Neuron (in vitro differentiated cells): ENCODE results near the gene CLDN7.

Experiments used
- H2AFZ ChIP-seq: one replicate; pipeline ENCODE4 v1.6.1; 2013; ENCODE audit warnings: low read depth, mild to moderate bottlenecking, inconsistent platforms, low read length, moderate library complexity
- H3K27me3 ChIP-seq: one replicate; pipeline ENCODE4 v1.6.1; 2013; ENCODE audit warnings: low read length; ENCODE audit not compliant: insufficient read depth
- H3K36me3 ChIP-seq: one replicate; pipeline ENCODE4 v1.6.1; 2013; ENCODE audit warnings: low read length; ENCODE audit not compliant: insufficient read depth
- H3K4me1 ChIP-seq: one replicate; pipeline ENCODE4 v1.6.1; 2013; ENCODE audit warnings: low read length; ENCODE audit not compliant: insufficient read depth
- H3K4me3 ChIP-seq: 2 replicates; pipeline ENCODE4 v1.5.1; 2013; ENCODE audit warnings: mild to moderate bottlenecking, low read length, moderate library complexity
- H3K9me3 ChIP-seq: one replicate; pipeline ENCODE4 v1.6.1; 2013; ENCODE audit warnings: low read length

Gene CLDN7, protein sequence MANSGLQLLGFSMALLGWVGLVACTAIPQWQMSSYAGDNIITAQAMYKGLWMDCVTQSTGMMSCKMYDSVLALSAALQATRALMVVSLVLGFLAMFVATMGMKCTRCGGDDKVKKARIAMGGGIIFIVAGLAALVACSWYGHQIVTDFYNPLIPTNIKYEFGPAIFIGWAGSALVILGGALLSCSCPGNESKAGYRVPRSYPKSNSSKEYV

DNA sequence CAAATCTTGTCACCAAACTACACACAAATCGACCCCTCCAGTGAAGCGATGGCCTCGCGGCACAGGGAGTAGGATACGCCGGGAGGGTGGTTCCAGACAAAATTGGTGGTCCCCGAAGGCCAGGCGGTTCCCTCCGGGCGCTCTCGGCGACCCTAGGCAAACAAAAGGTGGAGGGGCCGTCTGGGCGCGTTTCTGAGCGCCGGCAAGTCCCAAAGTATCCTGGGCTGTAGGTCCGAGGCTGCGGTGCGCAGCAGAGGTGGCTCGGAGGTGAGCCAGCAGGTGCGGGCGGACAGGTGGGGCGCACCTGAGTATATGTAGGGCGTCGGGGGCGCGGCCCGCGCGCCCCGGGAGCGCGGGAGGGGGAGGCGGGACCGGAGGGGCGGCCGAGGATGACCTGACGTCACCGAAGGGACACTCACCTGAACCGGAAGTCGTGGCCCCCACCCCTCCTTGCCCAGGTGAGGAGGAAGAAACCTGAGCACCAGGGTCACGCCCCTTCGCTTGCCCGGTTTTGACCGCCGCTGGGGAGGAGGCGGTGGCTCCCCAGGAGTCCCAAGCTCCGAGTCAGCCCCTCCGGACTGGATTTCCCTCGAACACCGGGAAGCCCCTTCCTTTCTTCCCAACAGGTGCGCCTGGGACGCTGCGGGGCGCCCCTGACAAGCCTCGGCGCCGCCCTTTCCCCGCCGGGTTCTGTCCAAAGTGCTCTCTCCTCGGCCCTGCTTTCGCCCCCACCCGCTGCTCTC lies at the start of gene CLDN7:
Gene CLDN7 (minus strand): TSS at position 287 of the 743 bp plus-strand sequence. CDS start 435 bp downstream, outside the sequence.
- Histone ChIP-seq H3K4me1 (peaks cover 3% of the 10 kb centered on the region), H3K27me3 (peaks cover 45% of the 10 kb centered on the region), H3K9me3 (peaks cover 6% of the 10 kb centered on the region), H2AFZ (no peak within 1 kb of the TSS), H3K36me3 (peaks cover 21% of the 10 kb centered on the region), H3K4me3 (no peak within 1 kb of the TSS)

DNA sequence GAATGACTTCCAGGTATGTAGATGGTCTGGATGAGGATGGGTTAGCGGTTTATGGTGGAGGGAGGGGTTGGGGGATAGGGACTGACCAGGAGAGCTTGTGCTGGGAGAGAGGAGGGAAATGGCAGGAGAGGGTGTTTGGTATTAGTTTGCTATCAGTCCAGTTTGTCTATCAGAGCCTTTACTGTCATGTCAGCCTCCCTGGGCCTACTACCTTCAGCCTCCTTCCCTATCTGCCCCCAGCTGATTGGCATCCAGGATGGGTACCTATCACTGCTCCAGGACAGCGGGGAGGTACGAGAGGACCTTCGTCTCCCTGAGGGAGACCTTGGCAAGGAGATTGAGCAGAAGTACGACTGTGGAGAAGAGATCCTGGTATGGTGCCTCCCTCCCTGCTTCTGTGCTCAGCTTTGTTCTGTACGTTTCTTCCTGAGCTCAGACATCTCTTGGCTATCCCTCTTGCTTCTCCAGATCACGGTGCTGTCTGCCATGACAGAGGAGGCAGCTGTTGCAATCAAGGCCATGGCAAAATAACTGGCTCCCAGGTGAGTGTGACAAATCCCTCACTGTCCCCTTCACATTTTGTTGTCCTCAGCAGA lies 48.9 kb upstream of the CLDN7 start:
- no peak overlapping the region for H2AFZ ChIP-seq
- H3K27me3 ChIP-seq: no peaks in the 10 kb centered on the region
- no peaks in the 10 kb centered on the region for H3K9me3 ChIP-seq
- peaks cover 30% of the 10 kb centered on the region for H3K4me1 ChIP-seq
- H3K36me3 ChIP-seq: peaks cover 48% of the 10 kb centered on the region
- H3K4me3 ChIP-seq: no peak overlapping the region

DNA sequence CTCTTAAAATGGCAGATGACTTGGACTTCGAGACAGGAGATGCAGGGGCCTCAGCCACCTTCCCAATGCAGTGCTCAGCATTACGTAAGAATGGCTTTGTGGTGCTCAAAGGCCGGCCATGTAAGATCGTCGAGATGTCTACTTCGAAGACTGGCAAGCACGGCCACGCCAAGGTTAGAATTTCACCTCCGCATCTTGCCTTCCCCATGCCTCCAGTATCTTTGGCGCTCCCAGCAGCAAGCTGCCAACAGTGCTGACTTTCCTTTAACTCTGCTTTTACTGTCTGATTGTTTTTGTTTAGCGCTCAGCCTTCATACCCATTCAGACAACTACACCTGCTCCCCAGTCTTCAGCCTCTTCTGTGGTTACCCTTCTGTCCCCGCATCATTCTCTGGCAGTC lies 47.4 kb upstream of the CLDN7 start:
- no peaks in the 10 kb centered on the region for H3K27me3 ChIP-seq
- peaks cover 20% of the 10 kb centered on the region for H3K4me1 ChIP-seq
- H3K4me3 ChIP-seq: peak overlapping the region; percentile 90
- no peak overlapping the region for H2AFZ ChIP-seq
- no peaks in the 10 kb centered on the region for H3K9me3 ChIP-seq
- H3K36me3 ChIP-seq: peaks cover 41% of the 10 kb centered on the region

DNA sequence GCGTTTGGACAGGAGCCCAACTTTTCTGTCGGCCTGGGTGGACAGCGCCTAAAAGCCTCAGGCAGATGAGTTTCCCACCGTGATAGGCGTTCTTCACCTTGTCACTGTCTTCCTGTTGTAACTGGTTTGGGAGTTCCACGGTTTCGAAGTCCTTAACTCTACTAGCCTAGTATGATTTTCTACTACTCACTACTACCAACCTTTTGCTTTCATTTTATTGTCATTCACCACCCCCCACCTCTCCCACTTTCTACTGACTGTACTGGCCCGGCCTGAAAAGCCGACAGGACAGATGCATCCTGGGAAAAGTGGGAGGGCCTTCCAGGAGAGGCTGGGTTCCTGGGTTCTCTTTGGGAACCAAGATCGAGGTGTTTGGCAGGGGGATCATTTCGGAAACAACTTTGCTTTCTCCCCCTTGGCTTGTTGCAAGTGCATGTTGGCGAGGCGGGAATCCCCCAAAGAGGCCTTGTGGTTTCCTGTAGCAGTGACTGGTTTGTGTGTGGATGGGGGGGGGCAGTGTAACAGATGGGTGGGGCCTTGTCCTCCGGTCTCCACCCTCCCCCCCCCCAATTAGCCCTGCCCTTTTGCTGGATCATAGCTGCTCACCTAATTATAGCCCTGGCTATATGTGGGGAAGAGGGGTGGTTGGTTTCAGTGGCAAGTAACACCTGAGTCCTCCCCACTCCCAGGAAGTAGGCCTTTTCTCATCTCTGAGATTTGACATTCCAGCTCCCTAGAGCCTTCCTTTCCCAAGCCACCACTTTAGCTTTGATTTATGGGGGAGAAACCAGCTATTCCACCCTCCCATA lies 46.6 kb upstream of the CLDN7 start:
- H3K4me3 ChIP-seq: peak overlapping the region; percentile 90
- H3K4me1 ChIP-seq: peaks cover 13% of the 10 kb centered on the region
- no peaks in the 10 kb centered on the region for H3K27me3 ChIP-seq
- H3K36me3 ChIP-seq: peaks cover 38% of the 10 kb centered on the region
- H2AFZ ChIP-seq: no peak overlapping the region
- H3K9me3 ChIP-seq: no peaks in the 10 kb centered on the region

DNA sequence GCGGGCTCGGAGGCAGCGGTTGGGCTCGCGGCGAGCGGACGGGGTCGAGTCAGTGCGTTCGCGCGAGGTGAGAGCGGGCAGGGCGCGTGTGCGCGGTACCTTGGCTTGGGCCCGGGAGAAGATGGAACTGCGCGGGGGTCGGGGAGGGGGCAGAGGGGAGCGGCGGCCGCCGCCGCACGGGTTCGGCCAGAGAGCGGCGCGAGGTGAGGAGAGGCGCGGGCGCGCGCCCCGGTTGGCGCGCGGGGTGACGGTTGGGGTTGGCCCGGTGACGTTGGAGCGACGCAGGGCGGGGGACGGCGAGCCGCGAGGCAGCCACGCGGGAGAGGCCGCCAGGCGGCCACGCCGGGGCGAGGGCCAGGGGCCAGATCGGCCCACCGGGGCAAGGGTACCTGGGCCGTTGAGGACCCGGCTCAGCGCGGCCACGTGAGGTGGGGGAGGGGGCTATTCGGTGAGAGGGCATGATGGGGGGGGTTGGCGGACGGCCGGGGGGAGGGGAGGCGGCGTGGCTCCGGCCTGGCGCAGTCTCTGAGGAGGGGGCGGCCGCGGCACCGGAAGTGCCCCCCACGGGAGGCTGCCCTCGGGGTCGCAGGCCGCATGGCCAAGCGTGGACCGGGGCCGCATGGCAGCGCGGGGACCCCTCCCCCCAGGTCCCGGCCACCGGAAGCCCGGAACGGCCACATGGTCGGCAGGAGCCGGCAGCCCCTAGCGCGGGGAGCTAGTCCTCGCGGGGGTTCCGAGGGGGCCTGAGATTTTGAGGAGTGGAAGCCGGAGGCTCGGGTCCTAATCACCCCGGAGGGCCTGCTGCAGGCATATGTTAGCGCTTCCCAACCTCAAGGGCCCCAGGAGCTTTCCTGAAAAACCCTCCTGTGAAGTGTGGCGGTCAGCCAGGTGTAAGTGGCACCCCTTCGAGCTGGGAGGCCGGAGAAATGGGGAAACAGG lies 45.7 kb upstream of the CLDN7 start:
- Histone ChIP-seq H3K36me3 (peaks cover 29% of the 10 kb centered on the region), H2AFZ (no peak overlapping the region), H3K27me3 (no peaks in the 10 kb centered on the region), H3K4me3 (peak overlapping the region; percentile 90), H3K9me3 (no peaks in the 10 kb centered on the region), H3K4me1 (peaks cover 10% of the 10 kb centered on the region)

DNA sequence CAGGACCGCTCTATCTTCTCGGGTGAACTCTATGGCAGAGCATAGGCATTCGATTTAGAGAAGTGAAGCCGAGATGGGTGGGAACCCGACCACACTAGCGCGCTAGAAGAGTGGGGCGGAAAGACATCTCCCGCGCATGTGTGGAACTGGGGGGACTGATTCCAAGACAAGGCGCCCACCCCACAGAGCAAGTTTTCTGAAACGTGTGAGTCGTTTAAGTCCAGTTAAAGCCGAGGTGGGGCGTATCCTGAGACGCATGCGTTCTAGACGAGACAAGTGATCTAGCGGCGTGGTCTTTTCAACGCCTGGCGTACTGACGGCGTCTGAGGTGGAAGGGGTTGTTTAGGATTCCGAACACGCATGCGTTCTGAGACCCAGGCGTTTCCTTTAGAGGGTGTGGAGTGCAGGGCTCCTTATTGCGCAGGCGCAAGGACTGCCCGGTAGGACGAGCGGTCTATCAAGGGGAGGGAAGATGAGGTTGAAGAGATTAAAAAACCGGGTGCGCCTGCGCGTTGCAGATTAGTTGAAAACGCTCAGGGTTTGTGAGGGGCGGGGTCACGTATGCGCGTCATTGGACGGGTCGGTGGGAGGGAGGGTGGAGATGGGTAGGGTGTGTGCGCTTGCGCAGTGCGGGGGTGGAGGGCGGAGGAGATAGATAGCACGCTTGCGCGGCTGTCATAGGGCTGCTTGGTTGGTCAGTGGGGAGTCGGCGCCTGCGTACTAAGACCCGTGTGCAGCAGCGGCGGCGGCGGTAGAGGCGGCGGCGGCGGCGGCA lies 44.8 kb upstream of the CLDN7 start, which contains the start of gene EIF5A:
Gene EIF5A (plus strand): TSS at position 718 of the 775 bp plus-strand sequence. CDS start 2,008 bp downstream, outside the sequence.
- Histone ChIP-seq H2AFZ (peak within 1 kb of the TSS; percentile 58), H3K9me3 (no peaks in the 10 kb centered on the region), H3K4me3 (peak within 1 kb of the TSS; percentile 90), H3K36me3 (peaks cover 22% of the 10 kb centered on the region), H3K27me3 (no peaks in the 10 kb centered on the region), H3K4me1 (peaks cover 7% of the 10 kb centered on the region)

DNA sequence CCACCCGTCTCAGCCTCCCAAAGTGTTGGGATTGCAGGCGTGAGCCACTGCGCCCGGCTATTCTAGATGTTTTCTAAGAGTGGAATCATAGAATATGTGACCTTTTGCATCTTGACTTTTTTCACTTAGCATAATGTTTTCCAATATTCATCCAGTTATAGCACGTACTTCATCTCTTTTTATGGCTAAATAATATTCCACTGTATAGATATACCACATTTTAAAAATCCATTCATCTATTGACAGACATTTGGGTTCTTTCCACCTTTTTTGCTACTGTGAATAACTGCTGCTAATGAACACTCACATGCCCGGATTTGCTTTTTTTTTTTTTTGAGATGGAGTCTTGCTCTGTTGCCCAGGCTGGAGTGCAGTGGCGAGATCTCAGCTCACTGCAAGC lies 41.9 kb upstream of the CLDN7 start:
- no peak overlapping the region for H2AFZ ChIP-seq
- no peak overlapping the region for H3K4me3 ChIP-seq

DNA sequence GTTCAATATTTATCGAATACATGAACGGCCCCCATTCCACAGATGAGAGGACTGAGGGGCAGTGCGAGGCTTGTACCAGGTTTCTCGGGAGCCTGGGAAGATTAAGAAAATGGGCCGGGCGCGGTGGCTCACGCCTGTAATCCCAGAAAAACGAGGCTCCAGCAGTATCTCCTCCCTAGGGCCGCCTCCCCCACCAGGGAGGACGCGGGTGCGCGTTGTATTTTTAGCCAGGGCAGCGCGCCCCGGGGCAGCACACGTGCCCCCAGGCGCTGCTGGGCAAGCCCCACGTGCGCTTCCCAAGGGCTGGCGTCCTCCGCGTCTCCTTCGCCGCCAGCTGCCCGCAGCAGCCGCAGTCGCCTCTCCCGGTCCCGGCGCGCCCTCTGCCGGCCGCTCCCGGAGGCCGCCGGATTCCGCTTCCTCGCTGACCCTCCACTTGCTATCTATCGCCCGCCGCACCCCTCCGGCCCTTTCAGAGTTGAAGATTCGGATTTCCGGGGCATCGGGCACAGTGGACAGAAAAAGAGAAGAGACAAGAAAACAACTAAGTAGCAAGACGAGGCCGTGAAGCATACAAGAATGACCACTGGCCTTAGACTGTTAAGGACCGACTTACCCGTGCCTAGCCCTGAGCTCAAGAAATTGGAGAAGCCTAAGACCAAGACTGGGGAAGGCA lies 34.0 kb upstream of the CLDN7 start:
- H3K27me3 ChIP-seq: peaks cover 50% of the 10 kb centered on the region

More for the DNA sequence above, 41.9 kb upstream of the CLDN7 start:
- H3K9me3 ChIP-seq: no peaks in the 10 kb centered on the region
- peaks cover 9% of the 10 kb centered on the region for H3K27me3 ChIP-seq
- H3K4me1 ChIP-seq: peaks cover 5% of the 10 kb centered on the region
- H3K36me3 ChIP-seq: no peaks in the 10 kb centered on the region

DNA sequence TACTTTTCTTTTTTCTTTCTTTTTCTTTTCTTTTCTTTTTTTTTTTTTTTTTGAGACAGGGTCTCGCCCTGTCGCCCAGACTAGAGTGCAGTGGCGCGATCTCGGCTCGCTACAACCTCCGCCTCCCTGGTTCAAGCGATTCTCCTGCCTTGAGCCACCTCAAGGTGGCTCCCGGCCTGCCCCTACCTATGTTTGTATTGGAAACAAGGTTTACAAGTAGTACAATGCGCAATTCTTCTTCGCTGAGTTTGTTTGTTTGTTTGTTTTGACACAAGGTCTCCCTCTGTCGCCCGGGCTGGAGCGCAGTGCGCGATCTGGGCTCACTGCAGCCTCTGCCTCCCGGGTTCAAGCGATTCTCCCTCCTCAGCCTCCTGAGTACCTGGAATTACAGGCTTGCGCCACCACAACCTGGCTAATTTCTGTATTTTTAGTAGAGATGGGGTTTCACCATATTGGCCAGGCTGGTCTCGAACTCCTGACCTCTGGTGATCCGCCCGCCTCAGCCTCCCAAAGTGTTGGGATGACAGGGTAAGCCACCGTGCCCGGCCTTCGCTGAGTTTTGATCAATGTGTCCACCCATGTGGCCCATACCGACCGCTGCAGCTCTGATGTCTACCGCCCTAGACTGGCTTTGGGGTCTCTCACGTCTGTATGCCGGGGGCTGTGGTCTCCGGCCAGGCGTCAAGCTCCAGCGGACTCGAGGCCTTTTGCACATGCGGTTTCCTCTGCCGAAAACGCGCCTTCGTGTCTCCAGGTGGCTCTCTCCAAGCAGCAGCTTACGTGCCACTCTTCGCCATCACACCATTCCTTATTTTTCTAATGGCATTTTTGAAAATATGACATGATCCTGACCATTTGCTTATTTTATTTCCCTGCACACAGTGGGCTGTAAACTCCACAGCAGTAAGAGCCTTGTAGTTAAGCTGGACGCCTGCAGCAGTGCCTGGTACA lies 33.2 kb upstream of the CLDN7 start:
- Histone ChIP-seq H3K4me3 (no peak overlapping the region), H3K9me3 (no peaks in the 10 kb centered on the region), H3K4me1 (peaks cover 18% of the 10 kb centered on the region), H3K27me3 (peaks cover 49% of the 10 kb centered on the region), H3K36me3 (no peaks in the 10 kb centered on the region), H2AFZ (no peak overlapping the region)

More for the DNA sequence above, 34.0 kb upstream of the CLDN7 start:
- no peak overlapping the region for H3K4me3 ChIP-seq
- H3K4me1 ChIP-seq: peaks cover 18% of the 10 kb centered on the region
- H2AFZ ChIP-seq: no peak overlapping the region
- no peaks in the 10 kb centered on the region for H3K36me3 ChIP-seq
- H3K9me3 ChIP-seq: no peaks in the 10 kb centered on the region

DNA sequence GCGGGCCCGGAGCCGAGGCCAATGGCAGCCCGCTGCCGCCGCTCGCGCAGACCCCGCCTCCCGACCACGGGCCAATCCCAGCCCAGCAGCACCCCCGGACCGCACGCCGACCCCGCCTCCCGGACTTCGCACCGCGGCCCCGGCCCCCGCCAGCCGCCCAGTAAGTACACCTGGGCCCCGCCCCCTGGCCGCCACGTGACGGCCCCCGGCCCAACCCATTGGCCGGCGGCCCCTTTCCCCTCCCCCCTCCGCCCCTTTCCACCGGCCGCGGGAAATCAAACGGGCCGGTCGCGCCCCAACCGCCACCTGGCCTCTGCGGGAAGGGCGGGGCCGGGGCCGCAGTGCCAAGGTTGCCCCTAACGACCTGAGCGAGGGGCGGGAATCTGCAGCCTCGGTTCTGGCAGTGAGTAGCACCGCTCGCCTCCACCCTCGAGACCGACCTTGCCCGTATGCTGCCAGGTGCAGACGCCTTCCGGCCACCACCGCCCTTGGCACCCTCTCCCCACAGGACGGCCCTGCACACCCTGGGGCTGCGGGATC lies 32.4 kb upstream of the CLDN7 start, which contains the start of gene YBX2:
Gene YBX2 (minus strand): TSS at position 26 of the 540 bp plus-strand sequence. CDS start 139 bp downstream, outside the sequence.
- Histone ChIP-seq H2AFZ (peak within 1 kb of the TSS; percentile 3), H3K9me3 (no peaks in the 10 kb centered on the region), H3K4me3 (peak within 1 kb of the TSS; percentile 30), H3K4me1 (peaks cover 18% of the 10 kb centered on the region), H3K36me3 (no peaks in the 10 kb centered on the region), H3K27me3 (peaks cover 42% of the 10 kb centered on the region)
